Adipose tissue (tissue), 3 donors: ENCODE measurements around the gene NAV3. TPM values are rescaled to one million over a fixed set of nuclear protein-coding genes. Genes with fewer than 3 reads are reported as not detected.
"Not testable (repeated sequence)": the region's sequence is repeated elsewhere in the genome, so short reads cannot be mapped to it uniquely, and the experiment has no call there.

Source experiments
- H3K27ac ChIP-seq: one replicate; pipeline ENCODE4 v1.5.1; 2013; ENCODE audit warnings: low read depth, low read length
- WGBS, 3 donors: extraction: QIAGEN DNeasy Blood & Tissue Kit; methylation state at CpG; one replicate each; pipeline ENCODE4 v1.1.7; 2013; 5-methylcytosine and 5-hydroxymethylcytosine counted together
- polyA plus RNA-seq, 3 donors: library from polyadenylated mRNA; stranded (reverse); fragments of 200-250 nt; gene quantifications; one replicate each; pipeline ENCODE4 v1.2.3, GENCODE V29; 2013
- donor health status: healthy with polysubstance abuse.
- donor health status: Bipolar disorder and iron deficiency.
- donor health status: healthy.

Gene NAV3
- polyA plus RNA-seq, 3 donors, result 0.31 to 9.8 (median 1.9) TPM

- WGBS, 3 donors, result 67 to 75% (median 72%) methylated on average over 4 of the region's 4 CpGs
- no peak overlapping the region for H3K27ac ChIP-seq
Measured at GRCh38 chr12:78085542-78086182, 255.0 kb downstream of the NAV3 start.

- no peak overlapping the region for H3K27ac ChIP-seq
Measured at GRCh38 chr12:78086553-78087362, 256.1 kb downstream of the NAV3 start.

GRCh38 chr12:78087363-78087675 lies 256.6 kb downstream of the NAV3 start:
- no peak overlapping the region for H3K27ac ChIP-seq
- 68 to 81% (median 81%) methylated on average over 1 of the region's 1 CpG for WGBS, 3 donors

GRCh38 chr12:78088391-78088832 lies 257.7 kb downstream of the NAV3 start:
- 30 to 54% (median 49%) methylated on average over 3 of the region's 3 CpGs for WGBS, 3 donors
- no peak overlapping the region for H3K27ac ChIP-seq

GRCh38 chr12:78090266-78090665 lies 259.6 kb downstream of the NAV3 start:
- no peak overlapping the region for H3K27ac ChIP-seq

GRCh38 chr12:78095623-78096022 lies 264.9 kb downstream of the NAV3 start:
- no peak overlapping the region for H3K27ac ChIP-seq
- 65 to 90% (median 86%) methylated on average over 1 of the region's 1 CpG for WGBS, 3 donors

- H3K27ac ChIP-seq, result no peak overlapping the region
- WGBS, 3 donors, result 45 to 48% (median 45%) methylated on average over 2 of the region's 2 CpGs
Measured at GRCh38 chr12:78096909-78097597, 266.4 kb downstream of the NAV3 start.

- 42 to 87% (median 56%) methylated on average over 2 of the region's 2 CpGs for WGBS, 3 donors
Measured at GRCh38 chr12:78099806-78100205, 269.1 kb downstream of the NAV3 start.

GRCh38 chr12:78101113-78101876 lies 270.6 kb downstream of the NAV3 start:
- no peak overlapping the region for H3K27ac ChIP-seq
- 32 to 70% (median 69%) methylated on average over 4 of the region's 4 CpGs for WGBS, 3 donors

More at GRCh38 chr12:78099806-78100205, 269.1 kb downstream of the NAV3 start:
- no peak overlapping the region for H3K27ac ChIP-seq

GRCh38 chr12:78101946-78102635 lies 271.4 kb downstream of the NAV3 start:
- WGBS, 3 donors, result 58 to 89% (median 65%) methylated on average over 4 of the region's 4 CpGs
- no peak overlapping the region for H3K27ac ChIP-seq

- WGBS, 3 donors, result 68 to 92% (median 77%) methylated on average over 2 of the region's 2 CpGs
- not testable (repeated sequence) for H3K27ac ChIP-seq
Measured at GRCh38 chr12:78102801-78103200, 272.1 kb downstream of the NAV3 start.

GRCh38 chr12:78115889-78116288 lies 285.2 kb downstream of the NAV3 start:
- WGBS, 3 donors, result 61 to 75% (median 68%) methylated on average over 1 of the region's 1 CpG
- H3K27ac ChIP-seq, result no peak overlapping the region

- 65 to 75% (median 69%) methylated on average over 6 of the region's 6 CpGs for WGBS, 3 donors
- no peak overlapping the region for H3K27ac ChIP-seq
Measured at GRCh38 chr12:78118036-78118435, 287.3 kb downstream of the NAV3 start.

GRCh38 chr12:78118486-78118885 lies 287.8 kb downstream of the NAV3 start:
- no peak overlapping the region for H3K27ac ChIP-seq
- 74 to 88% (median 83%) methylated on average over 2 of the region's 2 CpGs for WGBS, 3 donors

GRCh38 chr12:78119351-78119918 lies 288.7 kb downstream of the NAV3 start:
- WGBS, 3 donors, result 76 to 90% (median 89%) methylated on average over 12 of the region's 12 CpGs
- no peak overlapping the region for H3K27ac ChIP-seq

GRCh38 chr12:78120306-78120705 lies 289.6 kb downstream of the NAV3 start:
- H3K27ac ChIP-seq, result no peak overlapping the region

GRCh38 chr12:78120866-78121560 lies 290.3 kb downstream of the NAV3 start:
- 59 to 63% (median 63%) methylated on average over 6 of the region's 6 CpGs for WGBS, 3 donors
- no peak overlapping the region for H3K27ac ChIP-seq
